Measurements from ENCODE around the gene USP35. TPM values are rescaled to one million over a fixed set of nuclear protein-coding genes. Genes with fewer than 3 reads are reported as not detected.

Gene USP35
- total RNA-seq, 1 donor from 2014 or later: 11.8 TPM

DNA sequence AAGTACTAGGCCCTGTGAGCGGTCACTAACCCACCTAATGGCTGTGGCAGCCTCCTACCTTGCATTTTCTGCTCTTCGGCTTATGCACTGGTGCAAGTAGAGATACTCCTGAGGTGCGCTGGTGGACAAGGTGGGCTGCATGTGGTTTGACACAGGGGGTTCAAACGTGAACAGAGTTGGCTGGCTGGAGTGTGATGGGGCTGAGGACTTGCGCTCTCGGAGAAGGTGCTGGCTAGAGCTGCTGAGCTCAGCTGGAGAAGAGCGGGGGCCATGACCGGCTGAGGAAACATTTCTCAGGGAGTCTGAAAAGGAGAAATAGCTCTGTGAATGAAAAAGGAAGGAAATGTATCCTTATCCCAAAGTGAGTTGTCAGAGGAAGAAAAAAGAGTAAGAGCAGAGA is 61.4 kb downstream of the USP35 start:
- no peaks in the 10 kb centered on the region for H3K36me3 ChIP-seq
- H3K27ac ChIP-seq: no peak overlapping the region
- TF ChIP-seq, protein P1, sequence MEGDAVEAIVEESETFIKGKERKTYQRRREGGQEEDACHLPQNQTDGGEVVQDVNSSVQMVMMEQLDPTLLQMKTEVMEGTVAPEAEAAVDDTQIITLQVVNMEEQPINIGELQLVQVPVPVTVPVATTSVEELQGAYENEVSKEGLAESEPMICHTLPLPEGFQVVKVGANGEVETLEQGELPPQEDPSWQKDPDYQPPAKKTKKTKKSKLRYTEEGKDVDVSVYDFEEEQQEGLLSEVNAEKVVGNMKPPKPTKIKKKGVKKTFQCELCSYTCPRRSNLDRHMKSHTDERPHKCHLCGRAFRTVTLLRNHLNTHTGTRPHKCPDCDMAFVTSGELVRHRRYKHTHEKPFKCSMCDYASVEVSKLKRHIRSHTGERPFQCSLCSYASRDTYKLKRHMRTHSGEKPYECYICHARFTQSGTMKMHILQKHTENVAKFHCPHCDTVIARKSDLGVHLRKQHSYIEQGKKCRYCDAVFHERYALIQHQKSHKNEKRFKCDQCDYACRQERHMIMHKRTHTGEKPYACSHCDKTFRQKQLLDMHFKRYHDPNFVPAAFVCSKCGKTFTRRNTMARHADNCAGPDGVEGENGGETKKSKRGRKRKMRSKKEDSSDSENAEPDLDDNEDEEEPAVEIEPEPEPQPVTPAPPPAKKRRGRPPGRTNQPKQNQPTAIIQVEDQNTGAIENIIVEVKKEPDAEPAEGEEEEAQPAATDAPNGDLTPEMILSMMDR (IDR thresholded peaks at IDR 0.05): no peak
- TF ChIP-seq POLR2A (IDR thresholded peaks at IDR 0.05) (no peak), POLR2AphosphoS5 (IDR thresholded peaks at IDR 0.05; ENCODE audit: insufficient read depth in 1 of 2, low read depth in 1 of 2) (no peak)
- no peaks in the 10 kb centered on the region for H3K27me3 ChIP-seq
- intact Hi-C loops (cut with DNase I): no loop called here
- H3K9me3 ChIP-seq: no peaks in the 10 kb centered on the region
- H3K4me1 ChIP-seq: peaks cover 22% of the 10 kb centered on the region
- H3K4me3 ChIP-seq: no peak overlapping the region
- DNase-seq (ENCODE audit: extremely low spot score in 2 of 2): no peak

DNA sequence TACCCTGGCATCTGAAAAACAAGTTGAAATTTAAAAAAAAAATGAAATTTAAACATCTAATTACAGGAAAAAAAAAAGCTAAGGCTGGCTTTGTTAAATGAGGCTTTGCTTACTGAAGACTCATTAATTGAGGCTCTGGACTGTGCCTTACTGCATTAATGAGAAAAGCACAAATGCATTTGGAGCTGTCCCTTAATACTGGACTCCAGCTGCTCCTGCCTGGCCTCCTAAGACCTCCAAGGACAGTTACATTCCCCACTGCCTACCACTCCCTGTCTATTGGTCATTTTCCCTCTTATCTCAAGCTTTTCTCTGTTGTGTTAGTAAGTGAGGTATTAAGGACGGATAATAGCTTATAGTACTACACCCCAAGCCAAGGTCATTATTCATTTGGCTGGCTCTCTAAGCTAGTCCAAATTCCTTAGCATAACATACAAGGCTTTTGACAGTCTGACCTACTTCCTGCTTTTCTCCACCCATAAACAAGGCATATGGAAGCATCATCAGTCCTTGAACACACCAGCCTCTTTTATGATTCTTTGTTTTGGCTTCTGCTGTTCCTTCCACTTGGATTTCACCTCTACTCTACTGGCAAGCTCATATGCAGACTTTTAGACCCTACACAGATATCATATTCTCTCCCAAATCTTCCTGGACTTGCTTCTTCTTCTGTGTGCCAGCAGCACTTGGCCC is 62.5 kb downstream of the USP35 start:
- Histone ChIP-seq H3K27ac (no peak overlapping the region), H3K4me1 (peaks cover 28% of the 10 kb centered on the region), H3K27me3 (no peaks in the 10 kb centered on the region), H3K36me3 (no peaks in the 10 kb centered on the region), H3K9me3 (no peaks in the 10 kb centered on the region), H3K4me3 (no peak overlapping the region)
- no peak for TF ChIP-seq POLR2A (IDR thresholded peaks at IDR 0.05)
- TF ChIP-seq POLR2AphosphoS5 (IDR thresholded peaks at IDR 0.05; ENCODE audit: insufficient read depth in 1 of 2, low read depth in 1 of 2): no peak
- TF ChIP-seq, protein P1 (IDR thresholded peaks at IDR 0.05): no peak
- intact Hi-C loops (cut with DNase I): no loop called here
- no peak for DNase-seq (ENCODE audit: extremely low spot score in 2 of 2)

GRCh38 chr11:78253797-78254196 is 65.1 kb downstream of the USP35 start:
- H3K9me3 ChIP-seq: no peaks in the 10 kb centered on the region
- no peaks in the 10 kb centered on the region for H3K36me3 ChIP-seq
- no peaks in the 10 kb centered on the region for H3K27me3 ChIP-seq
- H3K27ac ChIP-seq: no peak overlapping the region
- intact Hi-C loops (cut with DNase I): no loop called here
- no peak overlapping the region for H3K4me3 ChIP-seq
- H3K4me1 ChIP-seq: peaks cover 42% of the 10 kb centered on the region
- no peak for DNase-seq (ENCODE audit: extremely low spot score in 2 of 2)
- no peak for TF ChIP-seq POLR2A (IDR thresholded peaks at IDR 0.05)
- TF ChIP-seq, protein P1 (IDR thresholded peaks at IDR 0.05): no peak

- no peaks in the 10 kb centered on the region for H3K36me3 ChIP-seq
- TF ChIP-seq POLR2A (IDR thresholded peaks at IDR 0.05) (no peak), POLR2AphosphoS5 (IDR thresholded peaks at IDR 0.05; ENCODE audit: insufficient read depth in 1 of 2, low read depth in 1 of 2) (no peak)
- TF ChIP-seq, protein P1 (IDR thresholded peaks at IDR 0.05): no peak
- intact Hi-C loops (cut with DNase I): no loop called here
- no peak overlapping the region for H3K27ac ChIP-seq
- H3K27me3 ChIP-seq: no peaks in the 10 kb centered on the region
- no peaks in the 10 kb centered on the region for H3K9me3 ChIP-seq
- no peak overlapping the region for H3K4me3 ChIP-seq
- peaks cover 42% of the 10 kb centered on the region for H3K4me1 ChIP-seq
- DNase-seq (ENCODE audit: extremely low spot score in 2 of 2): no peak
Observed at GRCh38 chr11:78254268-78254667, 65.5 kb downstream of the USP35 start.

- intact Hi-C loops (cut with DNase I): no loop called here
- Histone ChIP-seq H3K27me3 (no peaks in the 10 kb centered on the region), H3K4me1 (peaks cover 45% of the 10 kb centered on the region), H3K36me3 (no peaks in the 10 kb centered on the region), H3K4me3 (no peak overlapping the region), H3K27ac (peak overlapping the region; percentile 79), H3K9me3 (no peaks in the 10 kb centered on the region)
- DNase-seq (ENCODE audit: extremely low spot score in 2 of 2): no peak
- TF ChIP-seq POLR2AphosphoS5 (IDR thresholded peaks at IDR 0.05; ENCODE audit: insufficient read depth in 1 of 2, low read depth in 1 of 2) (no peak), POLR2A (IDR thresholded peaks at IDR 0.05) (no peak)
- TF ChIP-seq, protein P1 (IDR thresholded peaks at IDR 0.05): no peak
Observed at GRCh38 chr11:78255919-78256318, 67.2 kb downstream of the USP35 start.
